ENCODE results near the gene CTU2.

- TF ChIP-seq CTCF (IDR thresholded peaks at IDR 0.05; ENCODE audit: low read depth, low read length, poor library complexity, severe bottlenecking), result no peak
- no peak for TF ChIP-seq EZH2phosphoT487 (IDR thresholded peaks at IDR 0.05; ENCODE audit: borderline replicate concordance, low read length)
Measured at GRCh38 chr16:88735121-88735520, 28.8 kb downstream of the CTU2 start.
